HPDE6-E6E7 (cell line): ENCODE results near the gene MTAP.
"Not testable (repeated sequence)": the region's sequence is repeated elsewhere in the genome, so short reads cannot be mapped to it uniquely, and the experiment has no call there.

Source experiments
- DNase-seq: peaks from one replicate; pipeline ENCODE4 v3.0.0; 2011; ENCODE audit warnings: missing footprints; ENCODE audit errors: extremely low spot score

Gene MTAP

DNA sequence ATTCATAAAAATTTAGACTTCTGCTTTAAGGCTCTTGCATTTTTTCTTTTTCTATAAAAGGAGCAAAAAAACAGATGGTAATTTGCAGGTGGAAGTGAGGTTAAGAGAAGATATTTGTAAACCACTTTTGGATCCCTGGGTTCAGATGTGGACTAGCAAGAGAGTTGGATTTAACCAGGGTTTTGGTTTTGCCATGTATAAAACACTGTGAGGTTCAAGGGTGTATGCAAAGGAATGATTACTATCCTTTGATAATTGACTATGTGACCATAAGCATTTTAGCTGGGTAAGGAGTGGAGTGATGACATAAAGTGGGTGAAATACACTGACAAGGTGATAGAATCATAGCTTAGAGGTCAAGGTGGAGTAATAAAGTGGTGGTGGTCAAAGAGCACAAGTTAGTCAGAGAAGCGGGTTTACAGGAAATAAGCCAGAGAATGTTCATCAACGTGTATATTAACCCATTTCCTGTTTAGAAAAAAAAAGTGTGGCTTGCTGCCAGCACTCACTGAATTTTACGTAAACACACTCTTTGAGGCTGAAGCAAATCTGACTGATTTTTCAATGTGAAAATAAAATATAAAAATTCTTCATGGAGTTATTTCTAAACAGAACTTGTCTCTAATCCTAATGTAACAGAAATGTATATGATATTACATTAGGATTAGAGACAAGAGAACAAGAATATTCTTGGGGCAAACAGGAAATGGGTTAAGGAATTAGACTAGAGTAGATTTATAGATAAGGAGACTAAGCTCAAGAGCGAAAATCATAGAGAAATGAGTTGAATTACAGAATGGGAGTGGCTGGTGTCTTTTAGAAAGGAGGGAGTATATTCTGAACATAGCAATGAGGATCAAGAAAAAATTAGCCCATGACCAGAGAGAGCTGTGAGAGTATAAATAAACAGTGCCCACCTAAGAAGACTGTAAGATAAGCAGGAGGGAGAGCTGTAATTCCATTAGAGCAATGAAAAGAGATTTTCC lies 117.2 kb downstream of the MTAP start:
- DNase-seq, result peak; percentile 32

DNA sequence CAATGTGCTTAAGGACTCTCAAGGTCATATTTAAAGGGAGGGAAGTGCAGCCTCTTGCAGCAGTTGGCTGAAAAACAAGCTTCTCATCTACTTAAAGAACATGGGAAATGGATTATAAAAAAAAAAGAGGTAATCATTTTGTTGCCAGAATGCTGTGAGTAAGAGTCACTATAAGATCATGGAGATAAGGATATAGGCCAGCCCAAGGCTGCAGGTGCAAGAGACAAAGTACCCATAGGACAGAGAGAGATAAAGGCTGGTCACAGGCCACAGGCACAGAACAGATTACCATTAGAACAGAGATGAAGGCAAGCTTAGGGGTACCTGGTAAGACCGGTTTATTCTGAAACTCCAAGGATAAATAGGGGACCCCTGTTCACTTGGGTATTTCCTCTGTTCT lies 121.3 kb downstream of the MTAP start:
- DNase-seq, result no peak

DNA sequence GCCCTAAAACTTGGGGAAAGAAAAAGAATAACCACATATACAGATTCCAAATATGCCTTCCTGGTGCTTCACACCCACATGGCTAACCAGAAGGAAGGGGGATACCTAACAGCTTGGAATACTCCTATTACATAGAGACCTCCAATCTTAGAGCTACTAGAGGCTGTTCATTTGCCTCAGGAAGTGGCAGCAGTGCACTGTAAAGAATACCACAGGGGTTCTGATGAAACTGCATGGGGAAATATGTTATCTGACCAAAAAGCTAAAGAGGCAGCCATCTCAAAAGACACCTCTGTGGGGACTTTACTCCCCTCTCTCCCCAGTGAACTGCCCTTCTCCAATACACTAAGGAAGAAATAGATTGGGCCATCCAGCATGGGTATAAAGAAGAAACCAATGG lies 125.3 kb downstream of the MTAP start:
- no peak for DNase-seq

DNA sequence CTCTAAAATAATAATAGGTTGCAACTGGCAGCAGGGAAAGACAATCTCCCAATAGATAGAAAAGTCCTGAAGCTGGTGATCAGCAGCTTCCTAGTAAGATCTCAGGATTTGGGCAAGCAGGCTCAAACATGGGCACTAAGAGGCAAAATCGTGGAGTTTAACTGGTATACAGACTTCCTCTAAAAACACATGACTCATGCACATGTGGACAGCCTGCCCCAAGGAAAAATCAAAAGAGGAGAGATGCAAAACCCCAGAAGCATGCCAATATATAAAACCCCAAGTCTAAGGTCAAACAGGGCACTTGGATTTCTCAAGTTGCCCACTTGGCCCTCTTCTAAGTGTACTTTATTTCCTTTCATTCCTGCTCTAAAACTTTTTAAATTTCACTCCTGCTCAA lies 129.0 kb downstream of the MTAP start:
- no peak for DNase-seq

DNA sequence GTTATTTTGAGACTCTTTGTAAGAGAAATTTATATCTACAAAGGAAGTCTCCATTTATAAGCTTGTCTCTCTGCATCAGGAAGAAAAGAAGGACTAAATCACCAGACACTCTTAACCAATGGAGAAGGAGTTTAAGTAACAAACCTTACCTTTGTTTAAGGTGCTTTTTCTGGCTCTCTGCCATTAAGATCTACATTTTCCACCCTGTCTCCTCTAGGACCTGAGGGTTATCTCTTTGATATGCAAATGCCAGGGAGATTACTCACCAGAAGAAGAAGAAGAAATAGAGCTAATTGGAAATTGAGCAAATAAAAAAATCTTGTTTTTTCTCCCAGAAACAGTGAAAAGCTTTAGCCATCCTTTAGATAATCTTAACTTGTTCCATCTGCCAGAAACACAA lies 130.8 kb downstream of the MTAP start:
- DNase-seq, result no peak

DNA sequence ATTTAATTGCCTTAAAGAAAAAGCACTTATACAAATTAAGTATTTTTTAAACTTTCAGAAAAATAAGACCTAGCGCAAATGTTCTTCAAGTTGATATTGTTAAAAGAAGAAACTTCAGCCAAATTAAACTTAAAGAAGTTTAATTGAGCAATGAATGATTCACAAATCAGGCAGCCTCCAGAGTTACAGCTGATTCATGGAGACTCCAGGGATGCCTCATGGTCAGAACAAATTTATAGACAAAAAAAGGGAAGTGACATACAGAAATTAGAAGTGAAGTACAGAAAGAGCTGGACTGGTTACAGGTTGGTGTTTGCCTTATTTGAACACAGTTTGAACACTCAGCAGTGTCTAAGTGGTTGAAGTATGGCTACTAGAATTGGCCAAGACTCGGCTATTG lies 131.4 kb downstream of the MTAP start:
- DNase-seq, result no peak

DNA sequence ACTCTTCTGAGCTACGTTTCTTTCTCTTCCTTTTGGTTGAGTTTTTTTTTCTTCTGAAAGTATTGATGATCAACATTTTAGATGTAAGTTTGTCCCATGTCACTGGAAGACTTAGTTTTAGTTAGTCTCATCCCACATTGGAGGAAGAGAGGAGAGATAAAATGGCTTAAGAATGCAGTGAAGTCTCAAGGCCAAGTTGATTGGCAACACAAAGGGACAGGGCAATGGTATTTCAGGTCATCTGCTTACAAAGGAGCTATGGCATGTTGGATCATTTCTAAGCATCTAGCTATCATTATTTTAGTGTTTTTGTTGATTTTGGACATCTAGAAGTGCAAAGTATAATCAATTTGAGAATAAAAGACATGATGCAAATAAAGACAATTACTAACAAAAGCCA lies 133.2 kb downstream of the MTAP start:
- no peak for DNase-seq

DNA sequence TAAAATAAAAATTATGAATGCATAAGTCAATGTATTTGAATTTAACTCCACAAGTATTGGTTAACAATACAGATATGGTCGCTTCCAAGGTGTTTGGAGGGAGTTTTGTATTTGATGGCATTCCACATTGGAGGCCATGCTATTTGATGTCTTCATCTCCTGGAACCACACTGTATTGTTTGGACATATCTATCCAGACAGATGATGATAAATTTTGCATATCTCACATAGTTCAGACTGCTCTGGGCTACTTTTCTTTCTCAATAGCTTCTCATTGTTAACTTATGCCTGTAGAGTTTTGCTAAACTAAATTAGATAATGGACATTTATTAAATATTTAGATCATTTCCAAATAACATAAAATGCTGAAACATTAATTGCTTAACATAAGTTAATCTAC lies 133.7 kb downstream of the MTAP start:
- no peak for DNase-seq

DNA sequence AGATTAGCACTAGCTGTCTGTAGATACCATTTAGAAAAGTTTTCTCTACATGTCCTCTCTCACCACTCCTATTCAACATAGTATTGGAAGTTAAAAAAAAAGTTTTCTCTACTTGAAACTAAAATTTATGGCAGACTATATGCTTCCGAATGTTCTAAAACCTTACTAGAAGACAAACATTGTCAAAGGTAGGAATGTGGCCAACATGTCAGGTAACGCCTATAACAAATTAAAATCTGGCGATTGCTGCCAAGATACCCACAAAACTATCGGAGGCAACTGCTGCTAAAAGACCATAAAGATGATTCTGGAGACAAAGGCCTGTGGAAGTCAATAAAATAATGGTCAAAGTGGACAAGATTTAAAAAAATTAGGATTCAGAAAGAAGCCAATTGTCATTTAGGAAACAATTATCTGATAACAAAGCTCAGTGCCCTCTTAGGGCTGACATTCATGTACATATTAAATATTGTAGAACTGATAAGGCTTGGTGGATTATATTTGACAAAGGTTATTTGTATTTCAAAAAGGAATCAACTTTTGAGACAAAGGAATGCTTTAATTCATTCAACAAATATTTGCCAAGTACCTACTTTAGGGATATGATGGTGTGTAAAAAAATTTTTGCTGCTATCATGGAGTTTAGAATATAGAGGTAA lies 139.0 kb downstream of the MTAP start:
- DNase-seq, result no peak

DNA sequence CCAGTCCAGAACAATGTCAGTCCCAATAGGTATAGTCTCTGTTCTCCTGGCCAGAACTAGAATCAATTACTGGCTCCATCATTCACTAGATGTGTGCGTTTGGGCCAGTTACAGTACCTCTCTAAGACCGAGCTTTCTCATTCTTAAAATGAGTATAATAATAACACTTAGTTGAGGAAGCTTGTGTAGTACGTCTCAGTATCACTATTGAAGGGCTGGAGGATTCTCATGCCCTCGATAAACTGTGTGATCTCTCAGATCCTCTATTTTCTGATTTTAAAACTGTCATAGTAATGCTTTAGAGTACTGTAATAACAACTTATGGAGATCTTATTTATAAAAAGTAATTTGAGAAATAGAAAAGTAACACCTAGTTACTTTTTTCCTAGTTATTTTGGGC lies 141.0 kb downstream of the MTAP start:
- no peak for DNase-seq

DNA sequence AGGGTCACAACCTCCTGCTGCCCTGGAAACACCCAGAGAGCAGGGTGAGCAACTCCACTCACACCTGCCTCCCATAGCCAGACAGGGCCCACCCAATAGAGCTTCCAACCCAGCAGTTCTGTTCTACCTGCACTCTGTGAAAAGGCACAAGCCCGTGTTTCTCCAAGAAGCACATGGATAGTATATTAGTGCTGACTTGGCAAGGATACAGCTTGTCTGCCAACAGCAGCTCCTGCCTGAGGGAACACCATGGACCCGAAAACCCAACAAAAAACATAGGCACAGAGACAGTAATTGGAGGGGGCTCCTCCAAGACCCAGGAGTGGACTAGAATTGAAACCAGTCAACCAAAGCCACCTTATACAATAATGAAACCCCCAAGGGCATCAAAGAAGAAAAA lies 143.2 kb downstream of the MTAP start:
- DNase-seq, result no peak

DNA sequence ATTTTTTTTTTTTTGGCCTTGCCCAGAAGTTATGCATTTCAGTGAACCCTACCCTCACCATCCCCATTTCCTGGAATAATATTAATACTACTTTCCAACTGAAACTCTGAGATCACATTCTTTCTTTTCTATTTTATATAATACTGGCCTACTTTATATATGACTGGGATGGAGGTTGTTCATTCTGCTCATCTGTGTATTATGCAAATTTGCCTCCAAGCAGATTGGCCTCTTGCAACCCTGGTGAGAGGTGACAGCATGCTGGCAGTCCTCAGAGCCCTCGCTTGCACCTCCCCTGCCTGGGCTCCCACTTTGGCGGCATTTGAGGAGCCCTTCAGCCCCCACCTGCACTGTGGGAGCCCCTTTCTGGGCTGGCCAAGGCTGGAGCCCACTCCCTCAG lies 156.4 kb downstream of the MTAP start:
- DNase-seq, result no peak

DNA sequence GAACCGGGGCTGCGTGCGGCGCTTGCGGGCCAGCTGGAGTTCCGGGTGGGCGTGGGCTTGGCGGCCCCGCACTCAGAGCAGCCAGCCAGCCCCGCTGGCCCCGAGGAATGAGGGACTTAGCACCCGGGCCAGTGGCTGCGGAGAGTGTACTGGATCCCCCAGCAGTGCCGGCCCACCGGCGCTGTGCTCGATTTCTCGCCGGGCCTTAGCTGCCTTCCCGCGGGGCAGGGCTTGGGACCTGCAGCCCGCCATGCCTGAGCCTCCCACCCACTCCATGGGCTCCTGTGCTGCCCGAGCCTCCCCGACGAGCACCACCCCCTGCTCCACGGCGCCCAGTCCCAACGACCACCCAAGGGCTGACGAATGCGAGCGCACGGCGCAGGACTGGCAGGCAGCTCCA lies 156.8 kb downstream of the MTAP start:
- not testable (repeated sequence) for DNase-seq

DNA sequence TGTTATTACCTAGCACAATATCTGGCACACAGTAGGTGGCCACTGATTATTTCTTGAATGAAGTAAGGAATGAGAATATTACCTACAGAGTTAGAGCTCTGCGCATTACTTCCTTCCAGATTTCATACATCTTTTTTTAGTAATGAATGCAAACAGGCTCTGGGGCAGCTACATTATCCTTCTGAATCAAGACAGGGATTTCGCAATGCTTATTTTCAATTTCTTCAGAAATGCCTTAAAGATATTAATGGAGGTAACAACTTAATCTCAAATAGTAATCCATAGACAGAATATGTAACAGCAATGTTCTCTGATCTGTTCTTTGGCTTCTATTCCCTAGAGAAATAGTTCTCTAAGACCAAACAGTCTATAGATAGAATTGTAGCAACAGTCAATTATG lies 159.1 kb downstream of the MTAP start:
- no peak for DNase-seq

DNA sequence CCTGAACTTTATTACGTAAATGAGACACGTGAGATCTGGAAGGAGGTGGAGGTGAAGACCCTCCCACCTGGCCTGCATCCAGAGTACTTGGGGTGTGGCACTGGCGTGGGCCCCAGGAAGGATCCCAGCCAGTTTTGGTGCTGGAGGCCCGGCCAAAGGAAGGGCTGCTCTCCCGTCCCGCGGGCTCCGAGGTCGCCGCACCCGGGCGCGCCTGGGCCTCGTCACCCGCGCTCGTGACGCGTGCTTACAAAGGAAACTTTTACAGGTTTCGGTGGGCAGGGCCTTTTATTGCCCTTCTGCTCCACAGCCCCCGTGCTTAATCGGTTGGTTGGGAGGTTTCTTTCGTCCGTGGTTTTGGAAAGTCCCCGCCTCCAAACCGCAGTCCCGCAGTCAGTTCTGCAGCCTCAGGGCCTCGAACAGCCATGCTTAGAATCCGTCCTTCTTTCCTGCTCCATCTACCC lies 162.5 kb downstream of the MTAP start:
- no peak for DNase-seq

DNA sequence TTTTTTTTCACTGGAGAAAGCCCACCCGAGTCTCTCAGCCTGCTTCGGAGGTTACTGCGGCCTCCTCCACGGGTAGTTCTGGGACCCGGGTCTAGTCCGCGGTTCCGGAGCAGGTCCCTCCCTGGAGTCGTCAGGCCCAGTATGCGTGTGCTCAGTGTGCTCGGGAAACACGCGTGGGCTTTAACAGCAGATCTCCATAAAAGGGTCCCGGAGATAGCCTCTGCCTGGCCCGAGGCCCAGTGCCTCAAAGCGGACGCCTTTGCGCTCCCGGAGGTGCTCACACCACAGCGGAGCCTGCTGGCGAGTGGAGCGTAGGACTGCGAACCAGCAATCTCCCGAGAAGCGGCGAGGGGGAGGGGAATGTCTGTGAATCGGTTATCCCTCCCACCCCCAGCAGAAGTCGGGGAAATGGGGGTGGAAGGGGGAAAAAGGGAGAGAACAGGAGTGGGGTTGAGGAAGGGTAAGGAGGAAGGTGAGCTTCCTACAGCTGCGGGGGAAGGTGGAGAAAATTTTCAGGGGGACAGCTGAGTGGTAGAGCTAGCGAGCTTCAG lies 163.0 kb downstream of the MTAP start:
- DNase-seq, result no peak

DNA sequence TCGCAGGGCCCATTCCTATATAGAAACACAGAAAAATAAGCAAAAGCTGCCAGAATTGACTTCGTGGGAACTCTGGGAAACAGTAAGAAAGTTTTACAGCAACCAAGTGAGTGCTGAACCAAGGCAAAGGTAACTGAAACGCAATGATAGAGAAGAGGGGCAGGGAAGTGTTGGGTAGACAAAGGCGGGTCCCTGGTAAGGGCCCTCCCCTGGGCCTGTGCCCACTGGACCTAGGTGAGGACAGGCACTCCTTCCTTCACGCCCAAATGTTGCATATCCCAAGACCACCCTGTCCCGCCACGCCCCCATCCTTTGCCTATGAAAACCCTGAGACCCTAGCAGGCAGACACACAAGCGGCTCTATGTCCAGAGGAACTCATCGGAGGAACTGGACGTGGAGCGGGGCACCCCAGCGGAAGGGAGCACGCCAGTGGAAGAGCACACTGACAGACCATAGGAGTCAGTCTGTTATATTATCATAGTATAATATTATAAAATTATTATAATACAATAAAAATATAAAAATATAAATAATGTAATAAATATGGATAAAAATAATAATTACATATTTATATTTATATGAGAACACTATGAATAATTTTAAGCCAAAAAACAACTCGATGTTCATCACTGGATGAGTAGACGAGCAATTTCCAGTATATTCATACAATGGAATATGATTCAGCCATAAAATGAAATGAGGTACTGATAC lies 163.9 kb downstream of the MTAP start:
- DNase-seq, result no peak

DNA sequence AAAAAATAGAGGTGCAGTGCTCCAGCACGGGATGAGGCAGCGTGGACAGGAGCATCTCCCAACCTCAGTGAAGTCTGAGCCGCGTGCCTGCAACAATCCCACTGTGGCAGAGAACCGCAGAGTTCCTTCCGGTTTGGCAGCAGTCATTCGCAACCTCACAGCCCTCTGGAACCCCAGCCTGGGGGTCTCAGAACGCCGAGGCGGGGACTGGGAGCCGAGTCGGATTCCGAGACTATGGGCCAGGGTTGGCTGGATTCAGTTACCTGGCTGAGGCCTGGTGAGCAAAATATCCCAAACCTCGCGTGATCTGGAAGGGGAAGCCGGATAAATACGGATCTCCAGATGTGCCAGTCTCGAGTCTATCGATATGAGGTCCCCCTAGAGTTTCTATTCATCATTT lies 164.7 kb downstream of the MTAP start:
- DNase-seq, result no peak

DNA sequence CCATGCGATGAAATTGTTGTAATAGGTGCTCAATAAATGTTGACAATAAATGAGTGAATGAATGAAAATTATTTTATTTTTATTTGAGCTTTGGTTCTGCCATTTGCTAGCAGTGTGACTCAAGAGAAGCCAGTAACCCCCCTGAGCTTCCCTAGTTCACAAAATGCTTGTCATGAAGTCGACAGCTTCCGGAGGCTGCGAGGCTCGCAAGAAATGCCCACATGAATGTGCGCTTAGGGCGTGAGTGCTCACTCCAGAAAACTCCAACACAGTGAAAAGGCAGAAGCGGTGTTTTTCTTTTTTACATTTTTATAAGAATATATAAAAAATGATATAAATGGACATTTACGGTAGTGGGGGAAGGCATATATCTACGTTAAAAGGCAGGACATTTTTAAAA lies 165.3 kb downstream of the MTAP start:
- DNase-seq, result no peak

DNA sequence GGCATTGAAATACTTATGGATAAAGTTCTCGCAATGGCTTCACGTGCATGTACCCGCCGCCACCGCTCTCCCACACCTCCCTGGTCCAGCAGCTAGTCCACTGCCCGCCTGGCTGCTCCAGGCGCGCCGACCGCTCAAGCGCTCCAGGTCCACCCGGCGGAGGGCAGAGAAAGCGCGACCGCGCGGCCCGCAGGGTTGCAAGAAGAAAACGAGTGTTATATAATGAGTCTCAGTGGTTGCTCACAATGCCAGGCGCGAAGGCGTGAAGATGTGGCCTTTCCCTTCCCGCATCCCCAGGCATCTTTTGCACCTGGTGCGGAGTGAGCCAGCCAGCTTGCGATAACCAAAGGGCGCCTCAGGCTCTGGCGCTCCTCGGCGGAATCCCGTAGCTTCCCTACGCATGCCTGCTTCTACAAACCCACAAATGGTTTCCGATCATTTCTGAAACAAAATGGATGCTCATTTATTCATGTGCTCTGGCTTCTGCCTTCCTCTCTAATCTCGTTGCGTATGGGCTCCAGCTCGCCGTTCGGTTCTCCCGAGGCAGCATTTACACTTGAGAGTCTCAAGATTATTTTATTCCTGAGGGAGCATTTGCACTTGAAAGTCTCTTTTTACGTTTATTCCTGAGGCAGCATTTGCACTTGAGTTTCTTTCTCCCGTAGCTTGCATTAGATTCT lies 166.0 kb downstream of the MTAP start:
- DNase-seq, result no peak
